Brain microvascular endothelial cell (primary cell): Measurements from ENCODE around the gene PAN3.

ENCODE experiments used
- DNase-seq: peaks from one replicate; pipeline ENCODE4 v3.0.0-alpha.2; 2020
- H3K27ac ChIP-seq: fragments of 250-450 bp; sonication (Bioruptor Pico); 2 replicates; pipeline ENCODE4 v1.5.1; 2020; ENCODE audit warnings: mild to moderate bottlenecking, moderate library complexity
- H3K27me3 ChIP-seq: fragments of 250-450 bp; sonication (Bioruptor Pico); replicated peaks from 2 replicates; pipeline ENCODE4 v1.5.1; 2020; ENCODE audit warnings: mild to moderate bottlenecking
- H3K36me3 ChIP-seq: fragments of 250-450 bp; sonication (Bioruptor Pico); replicated peaks from 2 replicates; pipeline ENCODE4 v1.5.1; 2020; ENCODE audit warnings: mild to moderate bottlenecking
- H3K4me3 ChIP-seq: 2 replicates; pipeline ENCODE4 v1.5.1; 2011; ENCODE audit warnings: low read depth, mild to moderate bottlenecking, control low read depth, low read length, moderate library complexity
- CTCF ChIP-seq: IDR thresholded peaks from 2 replicates; pipeline ENCODE4 v1.5.1; 2011; ENCODE audit warnings: low read depth, mild to moderate bottlenecking, moderate library complexity, low read length, control low read depth, inconsistent platforms; ENCODE audit errors: missing control alignments
- in situ Hi-C: cut with HindIII; loops from 2 replicates; pipeline ENCODE4 v1.10.0; 2017; ENCODE audit warnings: low sequenced_read_pairs, low pct_ligation_motif_present

Gene PAN3

GRCh38 chr13:28326056-28326455, 187.7 kb downstream of the PAN3 start:
- no peak for TF ChIP-seq CTCF
- no peak for DNase-seq
- no peak overlapping the region for H3K27ac ChIP-seq
- no peaks in the 10 kb centered on the region for H3K27me3 ChIP-seq
- in situ Hi-C loops: no loop called here
- no peak overlapping the region for H3K4me3 ChIP-seq
- H3K36me3 ChIP-seq: no peaks in the 10 kb centered on the region

GRCh38 chr13:28327373-28328270, 189.3 kb downstream of the PAN3 start:
- H3K27ac ChIP-seq: peak overlapping the region; percentile 45
- no peak for DNase-seq
- H3K36me3 ChIP-seq: no peaks in the 10 kb centered on the region
- no peak for TF ChIP-seq CTCF
- in situ Hi-C loops: no loop called here
- no peaks in the 10 kb centered on the region for H3K27me3 ChIP-seq
- no peak overlapping the region for H3K4me3 ChIP-seq

- Histone ChIP-seq H3K27me3 (no peaks in the 10 kb centered on the region), H3K27ac (peak overlapping the region; percentile 93), H3K36me3 (no peaks in the 10 kb centered on the region), H3K4me3 (no peak overlapping the region)
- DNase-seq: no peak
- no peak for TF ChIP-seq CTCF
- in situ Hi-C loops: no loop called here
These were observed 189.9 kb downstream of the PAN3 start for GRCh38 chr13:28328271-28328607.

- in situ Hi-C loops: no loop called here
- no peaks in the 10 kb centered on the region for H3K27me3 ChIP-seq
- H3K36me3 ChIP-seq: no peaks in the 10 kb centered on the region
- no peak overlapping the region for H3K4me3 ChIP-seq
- no peak for TF ChIP-seq CTCF
- DNase-seq: peak; percentile 97
- peak overlapping the region; percentile 93 for H3K27ac ChIP-seq
These were observed 191.2 kb downstream of the PAN3 start for GRCh38 chr13:28329395-28330158.

GRCh38 chr13:28333204-28333881, 195.0 kb downstream of the PAN3 start:
- Histone ChIP-seq H3K4me3 (no peak overlapping the region), H3K36me3 (no peaks in the 10 kb centered on the region), H3K27me3 (no peaks in the 10 kb centered on the region), H3K27ac (no peak overlapping the region)
- TF ChIP-seq CTCF: no peak
- in situ Hi-C loops: no loop called here
- DNase-seq: no peak
